HepG2 (cell line): ENCODE measurements around the gene FEV. TPM values are rescaled to one million over a fixed set of nuclear protein-coding genes. Genes with fewer than 3 reads are reported as not detected.

Source experiments
- ATAC-seq: fragments of 200-7000 bp; cut with Tn5 transposase; 3 replicates; pipeline ENCODE4 v1.9.1; 2020; ENCODE audit warnings: mild to moderate bottlenecking, moderate library complexity
- BruUV-seq: library from RNA; stranded (reverse); fragments of 400-500 nt; replicated peaks from 2 replicates; lab custom pipeline; 2021; lab: Mats Ljungman, UMichigan
- CTCF ChIA-PET: fragments of 300-600 bp; formaldehyde crosslinking; extraction: SDS; loops from one replicate; lab custom pipeline; 2021; ENCODE audit warnings: low total read pairs, inconsistent platforms, low intra/inter-chr PET ratio; lab: Yijun Ruan, JAX
- POLR2A ChIA-PET: fragments of 350-600 bp; sonication (Branson Sonifier 250); formaldehyde crosslinking; loops from one replicate; lab custom pipeline; 2020; ENCODE audit warnings: antibody characterized with exemption, inconsistent platforms; lab: Yijun Ruan, JAX
- DNase-seq: peaks from one replicate; pipeline ENCODE4 v3.0.0-alpha.2; 2015; ENCODE audit warnings: low spot score
- FAIRE-seq: peaks from 3 replicates; lab custom pipeline; 2011; peaks lifted over from hg19 to GRCh38; lab: Jason Lieb, UNC
- H2AFZ ChIP-seq: one replicate; pipeline ENCODE4 v1.6.1; 2011; ENCODE audit warnings: low read length, inconsistent platforms
- H3K27ac ChIP-seq: fragments of 300-600 bp; 3 replicates; pipeline ENCODE4 v1.8.0; 2011; ENCODE audit warnings: mixed run types, mild to moderate bottlenecking, mixed read lengths, low read length, inconsistent platforms; ENCODE audit not compliant: insufficient read depth; ENCODE audit errors: extremely low read length
- H3K27me3 ChIP-seq, 2 experiments: fragments of 200-600 bp in 1 of 2; 2 replicates in 1 of 2; 3 replicates in 1 of 2; pipeline versions ENCODE4 v1.6.0 to v1.8.0; 2011; ENCODE audit warnings: low read length in 2 of 2, mild to moderate bottlenecking in 2 of 2, moderate library complexity in 2 of 2, inconsistent platforms in 1 of 2; ENCODE audit not compliant: insufficient read depth in 2 of 2, control insufficient read depth in 1 of 2
- H3K36me3 ChIP-seq, 2 experiments: fragments of 200-600 bp in 1 of 2; replicated peaks in 1 of 2; 2 replicates in 1 of 2; 3 replicates in 1 of 2; pipeline versions ENCODE4 v1.5.1 to v1.8.0; 2011; ENCODE audit warnings: low read length in 2 of 2, inconsistent platforms in 1 of 2; ENCODE audit not compliant: insufficient read depth in 2 of 2, control insufficient read depth in 1 of 2
- H3K4me1 ChIP-seq: 2 replicates; pipeline ENCODE4 v1.5.1; 2012; ENCODE audit warnings: low read length, inconsistent platforms; ENCODE audit not compliant: insufficient read depth
- H3K4me2 ChIP-seq: 2 replicates; pipeline ENCODE4 v1.6.0; 2011; ENCODE audit warnings: low read depth, low read length, inconsistent platforms
- H3K4me3 ChIP-seq, 3 experiments: fragments of 200-600 bp in 1 of 3; sonication (generic), shearing (Covaris generic) in 1 of 3; replicated peaks in 1 of 3; 2 replicates each; pipeline ENCODE4 v1.5.1; 2011 to 2016; ENCODE audit warnings: low read length in 3 of 3, inconsistent platforms in 2 of 3, low read depth in 2 of 3, mild to moderate bottlenecking in 2 of 3, control low read depth in 1 of 3, mixed read lengths in 1 of 3; ENCODE audit not compliant: insufficient read depth in 1 of 3
- H3K79me2 ChIP-seq: one replicate; pipeline ENCODE4 v1.6.1; 2011; ENCODE audit warnings: low read length, inconsistent platforms; ENCODE audit not compliant: insufficient read depth
- H3K9ac ChIP-seq: 2 replicates; pipeline ENCODE4 v1.6.0; 2011; ENCODE audit warnings: mild to moderate bottlenecking, low read depth, low read length, inconsistent platforms; ENCODE audit not compliant: insufficient read depth
- H3K9me3 ChIP-seq: 2 replicates; pipeline ENCODE4 v1.5.1; 2012; ENCODE audit warnings: mild to moderate bottlenecking, low read length
- H4K20me1 ChIP-seq: 2 replicates; pipeline ENCODE4 v1.6.0; 2011; ENCODE audit warnings: inconsistent platforms, mild to moderate bottlenecking, low read length, moderate library complexity; ENCODE audit not compliant: insufficient read depth
- ATF7 ChIP-seq, 2 experiments: fragments of 450-650 bp in 1 of 2; sonication (generic) in 1 of 2; formaldehyde crosslinking in 1 of 2; IDR thresholded peaks; 2 replicates each; pipeline versions ENCODE4 v1.4.0 to v1.6.1; 2016 to 2020; ENCODE audit warnings: antibody characterized with exemption in 1 of 2, mild to moderate bottlenecking in 1 of 2, missing genetic modification reagents in 1 of 2
- FOXJ3 ChIP-seq: sonication (generic); formaldehyde crosslinking; IDR thresholded peaks from 2 replicates; pipeline ENCODE4 v1.4.0; 2020; ENCODE audit warnings: missing genetic modification reagents, mild to moderate bottlenecking, borderline replicate concordance
- GATAD2A ChIP-seq: IDR thresholded peaks from 2 replicates; pipeline ENCODE4 v1.6.1; 2016
- HMGA1 ChIP-seq: sonication (generic); formaldehyde crosslinking; conservative IDR thresholded peaks from 2 replicates; pipeline ENCODE4 v1.4.0; 2020; ENCODE audit warnings: missing genetic modification reagents
- MLLT10 ChIP-seq: sonication (generic); formaldehyde crosslinking; IDR thresholded peaks from 2 replicates; pipeline ENCODE4 v1.4.0; 2020; ENCODE audit warnings: missing genetic modification reagents
- NBN ChIP-seq: fragments of 450-650 bp; conservative IDR thresholded peaks from 2 replicates; pipeline ENCODE4 v1.6.1; 2017
- NFRKB ChIP-seq: fragments of 450-650 bp; IDR thresholded peaks from 2 replicates; pipeline ENCODE4 v1.6.1; 2017
- PHB2 ChIP-seq: fragments of 450-650 bp; IDR thresholded peaks from 2 replicates; pipeline ENCODE4 v1.6.1; 2018; ENCODE audit not compliant: partially characterized antibody
- PLRG1 ChIP-seq: fragments of 450-650 bp; conservative IDR thresholded peaks from 2 replicates; pipeline ENCODE4 v1.6.1; 2016
- RAD51 ChIP-seq: fragments of 450-650 bp; IDR thresholded peaks from 2 replicates; pipeline ENCODE4 v1.6.1; 2016; ENCODE audit warnings: borderline replicate concordance
- RBFOX2 ChIP-seq: fragments of 200-400 bp; formaldehyde crosslinking; IDR thresholded peaks from 2 replicates; pipeline ENCODE4 v1.6.1; 2017; ENCODE audit warnings: low read depth, mild to moderate bottlenecking, low read length
- TBX3 ChIP-seq: fragments of 450-650 bp; IDR thresholded peaks from 2 replicates; pipeline ENCODE4 v1.6.1; 2017; ENCODE audit warnings: antibody characterized with exemption, mild to moderate bottlenecking, inconsistent platforms, borderline replicate concordance
- ZNF282 ChIP-seq: fragments of 450-650 bp; IDR thresholded peaks from 2 replicates; pipeline ENCODE4 v1.6.1; 2018; ENCODE audit not compliant: partially characterized antibody
- WGBS: methylation state at CpG from one replicate; pipeline ENCODE4 v1.1.6; 2017; ENCODE audit warnings: low lambda C conversion rate; 5-methylcytosine and 5-hydroxymethylcytosine counted together
- in situ Hi-C: cut with HindIII; loops from 2 replicates; pipeline ENCODE4 v1.10.0; 2017; ENCODE audit warnings: low pct_unique_long_range_greater_than_20kb; ENCODE audit not compliant: extremely low pct_ligation_motif_present
- intact Hi-C: fragments of 100-400 bp; cut with micrococcal nuclease; formaldehyde crosslinking; loops from one replicate; pipeline ENCODE4 v1.10.0; 2022; ENCODE audit not compliant: unreplicated experiment
- polyA plus RNA-seq, 8 experiments: library from polyadenylated mRNA; depleted of rRNA in 3 of 8; stranded (reverse) in 7 of 8; unstranded in 1 of 8; fragments of >200 nt; fragmentation: Illumina TruSeq in 4 of 8; extraction: Trizol in 4 of 8; gene quantifications; 2 replicates each; pipeline versions ENCODE4 v1.2.1 to v1.2.3, GENCODE V29; 2011 to 2016; ENCODE audit warnings: low read depth in 4 of 8, missing spikeins in 1 of 8, mixed read lengths in 1 of 8; ENCODE audit not compliant: insufficient read depth in 1 of 8
- total RNA-seq, 5 experiments: library from RNA; depleted of rRNA; stranded (reverse); fragments of >200 nt; fragmentation: Illumina TruSeq; extraction: Trizol; gene quantifications; 2 replicates each; pipeline ENCODE4 v1.2.3, GENCODE V29; 2016; ENCODE audit warnings: low read depth in 1 of 5
- TF ChIP-seq, protein P1 (sequence below): sonication (generic); formaldehyde crosslinking; IDR thresholded peaks from 2 replicates; pipeline ENCODE4 v1.9.0; 2021; ENCODE audit warnings: missing genetic modification reagents, mild to moderate bottlenecking, borderline replicate concordance

Gene FEV
- total and polyA plus RNA-seq, 2 of the 13 experiments (the other 11 are each of a cell fraction or from before 2014, with no cell fraction given): not detected

DNA sequence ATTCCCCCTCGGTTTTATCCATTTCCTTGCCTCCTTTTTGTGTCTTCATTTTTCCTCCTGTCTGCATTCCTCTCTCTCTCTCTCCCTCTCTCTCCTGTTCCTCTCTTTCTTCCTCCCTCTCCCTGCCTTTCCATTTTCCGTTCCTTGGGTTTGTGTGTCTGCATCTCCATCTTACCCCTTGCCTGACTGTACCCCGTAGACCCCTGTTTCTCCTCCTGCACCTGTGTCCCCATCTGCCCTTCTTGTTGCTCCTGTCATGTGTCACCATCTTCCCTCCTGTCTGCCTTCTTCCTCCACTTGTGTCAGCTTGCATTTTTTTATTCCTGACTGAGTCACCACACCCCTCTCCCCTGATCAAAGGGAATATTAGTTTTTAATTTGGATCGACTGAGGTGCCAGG is 23.8 kb downstream of the FEV start:
- in situ Hi-C loops (no loop called here), intact Hi-C loops (no loop called here)
- peak overlapping the region in 1 of 3 experiments; percentile 67; a peak in 1 of 6 replicates for H3K4me3 ChIP-seq
- no peak overlapping the region for H3K9ac ChIP-seq
- ATAC-seq (no peak), FAIRE-seq (no peak)
- no TSS peak for BruUV-seq
- WGBS: under 1% methylated on average over 4 of the region's 4 CpGs
- CTCF ChIA-PET: no interaction called here
- H3K4me2 ChIP-seq: peak overlapping the region; percentile 79; the same call in 1 of the 2 replicates
- peaks cover 11 to 72% of the 10 kb centered on the region in 2 experiments for H3K27me3 ChIP-seq
- no peaks in the 10 kb centered on the region for H3K79me2 ChIP-seq
- H3K27ac ChIP-seq: no peak overlapping the region
- TF ChIP-seq PLRG1 (0 out of 2 replicates have a peak, but pooled peaks have one; percentile 14), PHB2 (peak; percentile 95), NBN (0 out of 2 replicates have a peak, but pooled peaks have one; percentile 12), RBFOX2 (no peak), TBX3 (0 out of 2 replicates have a peak, but pooled peaks have one; percentile 37), ATF7 (IDR thresholded peaks at IDR 0.05) (0 out of 2 replicates have a peak, but pooled peaks have one; percentile 4), ATF7 (CRISPR knock-in tag; IDR thresholded peaks at IDR 0.05) (no peak), RAD51 (0 out of 2 replicates have a peak, but pooled peaks have one; percentile 14), HMGA1 (CRISPR knock-in tag) (no peak), GATAD2A (CRISPR knock-in tag) (no peak), FOXJ3 (CRISPR knock-in tag) (no peak), MLLT10 (CRISPR knock-in tag) (no peak), ZNF282 (peak; percentile 75), NFRKB (no peak)
- TF ChIP-seq, protein P1, sequence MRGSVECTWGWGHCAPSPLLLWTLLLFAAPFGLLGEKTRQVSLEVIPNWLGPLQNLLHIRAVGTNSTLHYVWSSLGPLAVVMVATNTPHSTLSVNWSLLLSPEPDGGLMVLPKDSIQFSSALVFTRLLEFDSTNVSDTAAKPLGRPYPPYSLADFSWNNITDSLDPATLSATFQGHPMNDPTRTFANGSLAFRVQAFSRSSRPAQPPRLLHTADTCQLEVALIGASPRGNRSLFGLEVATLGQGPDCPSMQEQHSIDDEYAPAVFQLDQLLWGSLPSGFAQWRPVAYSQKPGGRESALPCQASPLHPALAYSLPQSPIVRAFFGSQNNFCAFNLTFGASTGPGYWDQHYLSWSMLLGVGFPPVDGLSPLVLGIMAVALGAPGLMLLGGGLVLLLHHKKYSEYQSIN (CRISPR knock-in tag): no peak
- TF ChIP-seq, all 625 proteins: peak for 7
- Histone ChIP-seq H2AFZ (no peak overlapping the region), H3K9me3 (no peaks in the 10 kb centered on the region), H3K36me3 (no peaks in the 10 kb centered on the region), H4K20me1 (peaks cover 17% of the 10 kb centered on the region; the same call in 1 of the 2 replicates), H3K4me1 (peaks cover 33% of the 10 kb centered on the region)
- DNase-seq: no peak
- POLR2A ChIA-PET: no interaction called here
